GM06990 (cell line): ENCODE results near the gene SHD.
"Not testable (repeated sequence)": the region's sequence is repeated elsewhere in the genome, so short reads cannot be mapped to it uniquely, and the experiment has no call there.

ENCODE experiments used
- DNase-seq: peaks from one replicate; pipeline ENCODE4 v3.0.0-alpha.2; 2011; ENCODE audit not compliant: insufficient read length; ENCODE audit errors: extremely low read depth
- H3K27me3 ChIP-seq: replicated peaks from 2 replicates; pipeline ENCODE4 v1.6.0; 2011; ENCODE audit warnings: low read length; ENCODE audit not compliant: control insufficient read depth, insufficient read depth
- H3K36me3 ChIP-seq: 2 replicates; pipeline ENCODE4 v1.5.1; 2011; ENCODE audit warnings: low read length; ENCODE audit not compliant: control insufficient read depth, insufficient read depth
- H3K4me3 ChIP-seq: replicated peaks from 2 replicates; pipeline ENCODE4 v1.5.1; 2011; ENCODE audit warnings: low read depth, mild to moderate bottlenecking, control low read depth, low read length
- TF ChIP-seq, protein P1 (sequence below): IDR thresholded peaks from 2 replicates; pipeline ENCODE4 v1.5.1; 2011; ENCODE audit warnings: low read length, control low read depth, mild to moderate bottlenecking, inconsistent platforms; ENCODE audit not compliant: insufficient read depth, poor library complexity, severe bottlenecking

SHD gene

DNA sequence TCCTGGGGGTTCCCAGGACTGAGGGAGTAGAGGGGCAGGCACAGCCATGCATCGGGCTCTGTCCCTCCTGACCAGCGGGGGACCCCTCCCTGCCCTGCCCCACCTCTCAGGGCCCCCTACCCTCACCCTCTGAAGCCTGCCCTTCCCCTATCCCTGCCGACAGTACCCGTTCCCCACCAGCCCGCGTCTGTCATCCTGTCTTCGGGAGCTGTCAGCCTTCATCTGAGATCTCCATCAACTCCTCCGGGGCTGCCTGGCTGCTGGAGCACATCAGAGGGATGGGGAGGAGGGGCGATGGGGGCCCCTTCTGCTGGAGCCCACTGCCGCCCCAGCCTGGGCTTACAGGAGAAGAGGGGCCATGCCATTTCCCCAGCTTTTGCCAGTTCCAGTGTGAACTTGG is 6.2 kb upstream of the SHD start:
- no peaks in the 10 kb centered on the region; the same call in 1 of the 2 replicates for H3K27me3 ChIP-seq
- TF ChIP-seq, protein P1, sequence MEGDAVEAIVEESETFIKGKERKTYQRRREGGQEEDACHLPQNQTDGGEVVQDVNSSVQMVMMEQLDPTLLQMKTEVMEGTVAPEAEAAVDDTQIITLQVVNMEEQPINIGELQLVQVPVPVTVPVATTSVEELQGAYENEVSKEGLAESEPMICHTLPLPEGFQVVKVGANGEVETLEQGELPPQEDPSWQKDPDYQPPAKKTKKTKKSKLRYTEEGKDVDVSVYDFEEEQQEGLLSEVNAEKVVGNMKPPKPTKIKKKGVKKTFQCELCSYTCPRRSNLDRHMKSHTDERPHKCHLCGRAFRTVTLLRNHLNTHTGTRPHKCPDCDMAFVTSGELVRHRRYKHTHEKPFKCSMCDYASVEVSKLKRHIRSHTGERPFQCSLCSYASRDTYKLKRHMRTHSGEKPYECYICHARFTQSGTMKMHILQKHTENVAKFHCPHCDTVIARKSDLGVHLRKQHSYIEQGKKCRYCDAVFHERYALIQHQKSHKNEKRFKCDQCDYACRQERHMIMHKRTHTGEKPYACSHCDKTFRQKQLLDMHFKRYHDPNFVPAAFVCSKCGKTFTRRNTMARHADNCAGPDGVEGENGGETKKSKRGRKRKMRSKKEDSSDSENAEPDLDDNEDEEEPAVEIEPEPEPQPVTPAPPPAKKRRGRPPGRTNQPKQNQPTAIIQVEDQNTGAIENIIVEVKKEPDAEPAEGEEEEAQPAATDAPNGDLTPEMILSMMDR, result no peak
- DNase-seq, result no peak
- H3K36me3 ChIP-seq, result peaks cover 12% of the 10 kb centered on the region
- no peak overlapping the region for H3K4me3 ChIP-seq

DNA sequence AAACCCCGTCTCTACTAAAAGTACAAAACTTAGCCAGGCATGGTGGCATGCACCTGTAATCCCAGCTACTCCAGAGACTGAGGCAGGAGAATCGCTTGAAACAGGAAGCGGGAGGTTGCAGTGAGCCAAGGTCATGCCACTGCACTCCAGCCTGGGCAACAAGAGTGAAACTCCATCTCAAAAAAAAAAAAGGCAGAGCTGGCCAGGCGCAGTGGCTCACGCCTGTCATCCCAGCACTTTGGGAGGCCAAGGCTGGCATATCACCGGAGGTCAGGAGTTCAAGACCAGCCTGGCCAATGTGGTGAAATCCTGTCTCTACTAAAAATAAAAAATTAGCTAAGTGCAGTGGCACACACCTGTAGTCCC is 4.8 kb upstream of the SHD start:
- H3K36me3 ChIP-seq, H3K27me3 ChIP-seq, DNase-seq, H3K4me3 ChIP-seq: not testable (repeated sequence)

DNA sequence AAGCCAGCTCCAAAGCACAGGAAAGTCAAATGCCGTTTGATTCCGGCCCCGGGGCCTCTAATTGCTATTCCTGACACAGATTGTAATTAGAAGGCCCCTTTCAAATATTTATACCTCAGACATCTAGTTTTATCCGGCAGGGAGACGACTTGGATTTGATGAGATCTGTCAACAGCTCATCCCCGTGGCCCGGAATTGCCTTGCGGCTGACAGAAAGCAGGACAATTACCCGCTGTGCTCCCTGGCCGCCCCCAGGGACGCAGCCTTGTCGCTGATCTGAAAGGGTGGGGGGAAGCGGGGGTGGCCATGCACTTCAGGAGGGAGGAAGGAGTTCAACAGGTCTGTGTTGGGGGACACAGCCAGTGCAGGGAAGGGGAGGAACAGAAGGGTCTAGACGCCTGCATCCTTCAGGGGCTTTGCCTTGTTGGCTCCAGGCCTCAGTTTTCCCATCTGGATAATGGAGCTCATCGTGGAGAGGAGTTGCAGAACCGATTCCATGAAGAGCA is 1.8 kb upstream of the SHD start:
- Histone ChIP-seq H3K27me3 (no peaks in the 10 kb centered on the region; the same call in 1 of the 2 replicates), H3K4me3 (no peak overlapping the region), H3K36me3 (no peaks in the 10 kb centered on the region; the same call in 1 of the 2 replicates)
- no peak for DNase-seq
- TF ChIP-seq, protein P1, result no peak

DNA sequence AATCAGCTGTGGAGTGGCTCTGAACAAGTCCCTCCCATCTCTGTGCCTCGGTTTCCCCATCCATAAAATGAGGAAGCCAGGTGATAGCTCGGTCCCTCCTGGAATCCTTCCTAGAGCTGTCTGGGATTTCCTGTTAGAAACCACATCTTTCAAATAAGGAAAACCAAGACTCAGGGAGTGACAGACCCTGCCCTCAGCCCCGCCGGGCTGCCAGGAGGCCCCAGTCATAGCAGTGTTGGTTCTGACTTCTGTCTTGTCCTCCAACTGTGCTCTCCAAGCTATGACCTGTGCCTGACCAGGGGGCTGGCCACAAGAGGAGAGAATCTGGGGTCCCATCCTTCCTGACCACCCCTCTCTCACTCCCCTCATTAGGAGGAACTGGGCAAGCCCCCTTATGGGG is 1.1 kb upstream of the SHD start:
- TF ChIP-seq, protein P1, result no peak
- no peaks in the 10 kb centered on the region; the same call in 1 of the 2 replicates for H3K27me3 ChIP-seq
- no peak for DNase-seq
- H3K4me3 ChIP-seq, result no peak overlapping the region
- no peaks in the 10 kb centered on the region; the same call in 1 of the 2 replicates for H3K36me3 ChIP-seq

DNA sequence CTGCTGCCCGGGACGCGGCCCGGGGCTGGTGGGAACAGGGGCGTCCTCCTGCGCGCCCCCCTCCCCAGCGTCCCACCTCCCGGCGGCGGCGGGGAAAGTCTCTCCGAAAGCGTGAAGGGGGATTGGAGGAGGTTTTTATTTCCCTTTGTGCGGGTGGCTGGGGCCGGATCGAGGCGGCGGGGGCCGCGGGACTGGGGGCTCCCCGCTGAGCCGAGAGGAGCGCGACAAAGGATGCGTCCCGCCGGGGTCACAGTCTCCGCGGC is 132 bp downstream of the SHD start:
- DNase-seq, result no peak

DNA sequence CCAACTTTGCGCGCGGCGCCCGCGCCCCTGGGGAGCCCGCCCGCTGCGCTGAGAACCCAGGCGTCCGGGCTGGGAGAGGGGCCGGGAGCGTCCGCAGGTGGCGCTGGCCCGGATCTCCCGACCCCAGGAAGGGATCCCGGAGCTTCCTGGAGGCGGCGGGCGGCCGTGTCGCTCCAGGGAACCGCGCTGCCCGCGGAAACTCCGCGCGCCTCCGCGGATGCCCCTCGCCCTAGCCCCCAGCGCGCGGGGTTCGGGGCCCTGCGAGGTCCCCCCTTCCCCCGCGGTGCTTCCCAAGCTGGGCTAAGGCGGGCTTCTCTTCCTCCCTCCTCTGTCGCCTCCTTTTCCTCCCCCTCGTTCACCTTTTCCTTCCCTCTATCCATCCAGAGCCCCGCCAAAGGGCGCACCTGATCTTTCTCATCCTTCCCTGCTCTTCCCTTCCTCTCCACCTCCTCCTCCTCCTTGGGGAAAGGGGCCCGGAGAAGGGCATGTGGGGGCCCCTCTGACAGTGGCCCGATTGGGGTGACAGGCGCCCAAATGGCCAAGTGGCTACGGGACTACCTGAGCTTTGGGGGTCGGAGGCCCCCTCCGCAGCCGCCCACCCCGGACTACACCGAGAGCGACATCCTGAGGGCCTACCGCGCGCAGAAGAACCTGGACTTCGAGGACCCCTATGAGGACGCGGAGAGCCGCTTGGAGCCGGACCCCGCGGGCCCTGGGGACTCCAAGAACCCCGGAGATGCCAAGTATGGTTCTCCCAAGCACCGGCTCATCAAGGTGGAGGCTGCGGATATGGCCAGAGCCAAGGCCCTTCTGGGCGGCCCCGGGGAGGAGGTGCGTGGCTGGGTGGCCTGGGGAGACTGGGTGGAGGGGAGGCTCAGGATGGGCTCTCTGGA is 710 bp downstream of the SHD start:
- Histone ChIP-seq H3K36me3 (no peaks in the 10 kb centered on the region), H3K4me3 (no peak overlapping the region), H3K27me3 (no peaks in the 10 kb centered on the region; the same call in 1 of the 2 replicates)
- no peak for DNase-seq
- TF ChIP-seq, protein P1, result no peak

More for the DNA sequence above, 132 bp downstream of the SHD start:
- Histone ChIP-seq H3K27me3 (no peaks in the 10 kb centered on the region; the same call in 1 of the 2 replicates), H3K4me3 (no peak overlapping the region), H3K36me3 (no peaks in the 10 kb centered on the region)
- TF ChIP-seq, protein P1, result no peak
